BJ (cell line): ENCODE measurements around the gene VMAC. TPM values are rescaled to one million over a fixed set of nuclear protein-coding genes. Genes with fewer than 3 reads are reported as not detected.
A peak's percentile ranks its signal among the peaks of the same experiment; 100 is the strongest.

Experiments used
- CTCF ChIA-PET: fragments of 350-600 bp; formaldehyde crosslinking; extraction: SDS; loops from one replicate; lab custom pipeline; 2021; ENCODE audit warnings: antibody characterized with exemption, inconsistent platforms; lab: Yijun Ruan, JAX
- POLR2A ChIA-PET: fragments of 300-600 bp; sonication (Branson Sonifier 250); formaldehyde crosslinking; extraction: SDS; loops from one replicate; lab custom pipeline; 2021; ENCODE audit warnings: antibody characterized with exemption; lab: Charles Lee
- DNase-seq: peaks from one replicate; pipeline ENCODE4 v3.0.0-alpha.2; 2011; ENCODE audit warnings: low read depth
- H3K27me3 ChIP-seq: 2 replicates; pipeline ENCODE4 v1.6.0; 2011; ENCODE audit warnings: low read length; ENCODE audit not compliant: control insufficient read depth, insufficient read depth
- H3K36me3 ChIP-seq: 2 replicates; pipeline ENCODE4 v1.5.1; 2011; ENCODE audit warnings: low read length; ENCODE audit not compliant: control insufficient read depth, insufficient read depth
- H3K4me3 ChIP-seq: 2 replicates; pipeline ENCODE4 v1.5.1; 2011; ENCODE audit warnings: low read depth, mild to moderate bottlenecking, control low read depth, low read length
- CTCF ChIP-seq: IDR thresholded peaks from 2 replicates; pipeline ENCODE4 v1.5.1; 2011; ENCODE audit warnings: low read depth, mild to moderate bottlenecking, control low read depth, inconsistent platforms, low read length, moderate library complexity; ENCODE audit not compliant: insufficient read depth
- polyA plus RNA-seq: library from polyadenylated mRNA; depleted of rRNA; stranded (reverse); fragments of >200 nt; gene quantifications from 2 replicates; pipeline ENCODE4 v1.2.3, GENCODE V29; 2011

Gene VMAC
- polyA plus RNA-seq, 1 experiment = 4.2 TPM

- no peak for TF ChIP-seq CTCF
- ChIA-PET CTCF (interaction anchor here (1.1 to 2.6 kb wide), 5 partner anchors 8 to 123 kb away, joined by 3 to 11 read pairs (median 3); partner anchors contain the start of gene NRTN), POLR2A (interaction anchor here (0.6 kb wide), 1 partner anchor 9 kb away, joined by 3 read pairs; no protein-coding TSS in a partner anchor)
- no peak overlapping the region for H3K4me3 ChIP-seq
- DNase-seq = peak; percentile 96
- H3K36me3 ChIP-seq = peaks cover 45% of the 10 kb centered on the region
- no peaks in the 10 kb centered on the region for H3K27me3 ChIP-seq
Observed at GRCh38 chr19:5926641-5927440, 22.2 kb downstream of the VMAC start.

GRCh38 chr19:5927441-5927821 is 22.8 kb downstream of the VMAC start:
- POLR2A ChIA-PET = no interaction called here
- H3K36me3 ChIP-seq = peaks cover 47% of the 10 kb centered on the region
- no peaks in the 10 kb centered on the region for H3K27me3 ChIP-seq
- CTCF ChIA-PET = interaction anchor here (1.1 to 2.6 kb wide), 4 partner anchors 8 to 124 kb away, joined by 3 to 11 read pairs (median 6); partner anchors contain the start of gene NRTN
- no peak overlapping the region for H3K4me3 ChIP-seq
- DNase-seq = no peak
- TF ChIP-seq CTCF = no peak

- CTCF ChIA-PET = no interaction called here
Observed at GRCh38 chr19:5929179-5929578, 24.5 kb downstream of the VMAC start.

GRCh38 chr19:5929625-5930024 is 25.0 kb downstream of the VMAC start:
- ChIA-PET CTCF (interaction anchor here (1.5 kb wide), 1 partner anchor 38 kb away, joined by 5 read pairs; no protein-coding TSS in a partner anchor), POLR2A (no interaction called here)
- no peaks in the 10 kb centered on the region for H3K27me3 ChIP-seq
- no peak overlapping the region for H3K4me3 ChIP-seq
- DNase-seq = no peak
- peaks cover 34% of the 10 kb centered on the region for H3K36me3 ChIP-seq
- TF ChIP-seq CTCF = no peak

More at GRCh38 chr19:5929179-5929578, 24.5 kb downstream of the VMAC start:
- Histone ChIP-seq H3K36me3 (peaks cover 38% of the 10 kb centered on the region), H3K4me3 (no peak overlapping the region), H3K27me3 (no peaks in the 10 kb centered on the region)
- no peak for DNase-seq
- TF ChIP-seq CTCF = no peak
- POLR2A ChIA-PET = no interaction called here

GRCh38 chr19:5931251-5931650 is 26.6 kb downstream of the VMAC start:
- Histone ChIP-seq H3K36me3 (peaks cover 29% of the 10 kb centered on the region), H3K4me3 (no peak overlapping the region), H3K27me3 (no peaks in the 10 kb centered on the region)
- ChIA-PET CTCF (interaction anchor here (0.7 to 1.5 kb wide), 2 partner anchors 11 to 37 kb away, joined by 3 to 5 read pairs; no protein-coding TSS in a partner anchor), POLR2A (no interaction called here)
- no peak for DNase-seq
- no peak for TF ChIP-seq CTCF
